SJCRH30 (cell line): ENCODE results near the gene SORD. TPM values are rescaled to one million over a fixed set of nuclear protein-coding genes. Genes with fewer than 3 reads are reported as not detected.
"Not testable (repeated sequence)": the region's sequence is repeated elsewhere in the genome, so short reads cannot be mapped to it uniquely, and the experiment has no call there.

Source experiments
- DNase-seq, 2 experiments: peaks; one replicate each; pipeline ENCODE4 v3.0.0-alpha.2; 2015 to 2020
- H3K27ac ChIP-seq: fragments of 250-450 bp; sonication (Bioruptor Pico); 2 replicates; pipeline ENCODE4 v1.5.1; 2020; ENCODE audit warnings: mild to moderate bottlenecking, moderate library complexity
- H3K27me3 ChIP-seq: fragments of 250-450 bp; sonication (Bioruptor Pico); 2 replicates; pipeline ENCODE4 v1.5.1; 2020; ENCODE audit warnings: mild to moderate bottlenecking, moderate library complexity
- H3K36me3 ChIP-seq: fragments of 250-450 bp; sonication (Bioruptor Pico); 2 replicates; pipeline ENCODE4 v1.5.1; 2020; ENCODE audit warnings: mild to moderate bottlenecking, moderate library complexity
- H3K4me1 ChIP-seq: fragments of 250-450 bp; sonication (Bioruptor Pico); 2 replicates; pipeline ENCODE4 v1.5.1; 2020; ENCODE audit warnings: mild to moderate bottlenecking, moderate library complexity
- H3K4me3 ChIP-seq: fragments of 250-450 bp; sonication (Bioruptor Pico); 2 replicates; pipeline ENCODE4 v1.5.1; 2020; ENCODE audit warnings: mild to moderate bottlenecking, moderate library complexity
- H3K9me3 ChIP-seq: fragments of 250-450 bp; sonication (Bioruptor Pico); replicated peaks from 2 replicates; pipeline ENCODE4 v1.5.1; 2020; ENCODE audit warnings: mild to moderate bottlenecking, moderate library complexity
- total RNA-seq: library from RNA; depleted of rRNA; stranded (reverse); fragments of >200 nt; shearing (Covaris generic); gene quantifications from 2 replicates; pipeline ENCODE4 v1.2.3, GENCODE V29; 2014

The SORD gene
- total RNA-seq, 1 experiment from 2014 or later = 48.8 TPM

GRCh38 chr15:45036812-45037781, 14.1 kb downstream of the SORD start:
- H3K27ac ChIP-seq = peak overlapping the region; percentile 36; the same call in 1 of the 2 replicates
- peak; percentile 87 to 95 for DNase-seq
- not testable (repeated sequence) for H3K36me3 ChIP-seq, H3K4me1 ChIP-seq, H3K27me3 ChIP-seq, H3K9me3 ChIP-seq, H3K4me3 ChIP-seq

- DNase-seq = no peak
- H3K9me3 ChIP-seq = no peaks in the 10 kb centered on the region
- no peak overlapping the region for H3K4me3 ChIP-seq
- H3K4me1 ChIP-seq = peaks cover 4% of the 10 kb centered on the region
- no peaks in the 10 kb centered on the region for H3K27me3 ChIP-seq
- no peak overlapping the region for H3K27ac ChIP-seq
- peaks cover 4% of the 10 kb centered on the region; the same call in 1 of the 2 replicates for H3K36me3 ChIP-seq
These were observed 14.9 kb downstream of the SORD start for GRCh38 chr15:45037936-45038335.

GRCh38 chr15:45040396-45040795, 17.4 kb downstream of the SORD start:
- not testable (repeated sequence) for H3K9me3 ChIP-seq, H3K36me3 ChIP-seq

GRCh38 chr15:45041538-45041937, 18.5 kb downstream of the SORD start:
- not testable (repeated sequence) for H3K9me3 ChIP-seq, H3K4me3 ChIP-seq, H3K27ac ChIP-seq, H3K27me3 ChIP-seq, H3K4me1 ChIP-seq, DNase-seq, H3K36me3 ChIP-seq

More at GRCh38 chr15:45040396-45040795, 17.4 kb downstream of the SORD start:
- not testable (repeated sequence) for H3K4me1 ChIP-seq, H3K27me3 ChIP-seq, H3K27ac ChIP-seq, H3K4me3 ChIP-seq, DNase-seq

- DNase-seq, H3K27me3 ChIP-seq, H3K4me1 ChIP-seq: not testable (repeated sequence)
These were observed 19.9 kb downstream of the SORD start for GRCh38 chr15:45042859-45043258.

DNA sequence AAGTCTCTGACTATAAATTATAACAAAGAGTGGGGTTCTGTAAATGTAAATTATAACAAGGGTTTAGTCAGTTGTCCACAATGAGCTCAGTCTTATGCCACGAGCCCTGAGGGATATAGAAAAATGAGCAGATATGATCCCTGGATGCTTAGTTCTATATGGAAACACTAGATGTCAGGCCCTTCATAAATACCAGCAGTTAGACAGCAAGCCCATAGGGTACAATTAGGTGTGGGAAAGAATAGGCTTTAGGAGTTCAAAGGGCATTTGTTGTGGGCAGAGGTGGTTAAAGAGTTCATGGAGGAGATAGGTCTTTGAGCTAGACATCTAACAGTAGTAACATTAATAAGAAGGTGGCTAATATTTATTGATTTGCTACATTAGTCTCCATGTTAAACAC, 21.3 kb downstream of the SORD start:
- not testable (repeated sequence) for H3K9me3 ChIP-seq, H3K27me3 ChIP-seq, H3K4me3 ChIP-seq, H3K4me1 ChIP-seq, DNase-seq, H3K27ac ChIP-seq
- peaks cover 20% of the 10 kb centered on the region for H3K36me3 ChIP-seq

More at GRCh38 chr15:45042859-45043258, 19.9 kb downstream of the SORD start:
- H3K4me3 ChIP-seq, H3K36me3 ChIP-seq, H3K27ac ChIP-seq, H3K9me3 ChIP-seq: not testable (repeated sequence)

DNA sequence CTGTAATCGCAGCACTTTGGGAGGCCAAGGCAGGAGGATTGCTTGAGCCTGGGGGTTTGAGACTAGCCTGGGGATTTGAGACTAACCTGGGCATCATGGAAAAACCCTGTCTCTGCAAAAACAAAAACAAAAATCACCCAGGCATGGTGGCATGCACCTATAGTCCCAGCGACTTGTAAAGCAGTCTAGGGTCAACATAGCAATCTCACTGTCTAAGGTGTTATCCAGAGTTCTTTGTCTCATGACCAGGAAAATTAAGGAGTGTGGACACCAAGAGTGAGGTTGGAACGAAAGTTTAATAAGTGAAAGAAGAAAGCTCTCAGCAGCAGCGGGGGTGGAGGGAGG, 25.4 kb downstream of the SORD start:
- H3K36me3 ChIP-seq = peaks cover 36% of the 10 kb centered on the region
- H3K27me3 ChIP-seq, H3K9me3 ChIP-seq: not testable (repeated sequence)

GRCh38 chr15:45048794-45049631, 26.0 kb downstream of the SORD start:
- DNase-seq = no peak

More for the DNA sequence above, 25.4 kb downstream of the SORD start:
- DNase-seq, H3K4me3 ChIP-seq, H3K4me1 ChIP-seq, H3K27ac ChIP-seq: not testable (repeated sequence)

GRCh38 chr15:45050587-45050986, 27.6 kb downstream of the SORD start:
- Histone ChIP-seq H3K27me3 (no peaks in the 10 kb centered on the region), H3K4me1 (no peaks in the 10 kb centered on the region), H3K27ac (no peak overlapping the region), H3K4me3 (no peak overlapping the region), H3K36me3 (peaks cover 37% of the 10 kb centered on the region), H3K9me3 (no peaks in the 10 kb centered on the region)
- DNase-seq = no peak

More at GRCh38 chr15:45048794-45049631, 26.0 kb downstream of the SORD start:
- H3K27me3 ChIP-seq = no peaks in the 10 kb centered on the region
- H3K27ac ChIP-seq = no peak overlapping the region
- peaks cover 37% of the 10 kb centered on the region for H3K36me3 ChIP-seq
- H3K4me3 ChIP-seq = no peak overlapping the region
- no peaks in the 10 kb centered on the region for H3K4me1 ChIP-seq
- H3K9me3 ChIP-seq = no peaks in the 10 kb centered on the region

- not testable (repeated sequence) for H3K4me1 ChIP-seq, H3K4me3 ChIP-seq, DNase-seq, H3K27me3 ChIP-seq, H3K27ac ChIP-seq, H3K9me3 ChIP-seq
- peaks cover 34% of the 10 kb centered on the region for H3K36me3 ChIP-seq
These were observed 29.7 kb downstream of the SORD start for GRCh38 chr15:45052676-45053075.

- not testable (repeated sequence) for H3K27me3 ChIP-seq, DNase-seq, H3K27ac ChIP-seq
These were observed 36.0 kb downstream of the SORD start for GRCh38 chr15:45058690-45059675.

DNA sequence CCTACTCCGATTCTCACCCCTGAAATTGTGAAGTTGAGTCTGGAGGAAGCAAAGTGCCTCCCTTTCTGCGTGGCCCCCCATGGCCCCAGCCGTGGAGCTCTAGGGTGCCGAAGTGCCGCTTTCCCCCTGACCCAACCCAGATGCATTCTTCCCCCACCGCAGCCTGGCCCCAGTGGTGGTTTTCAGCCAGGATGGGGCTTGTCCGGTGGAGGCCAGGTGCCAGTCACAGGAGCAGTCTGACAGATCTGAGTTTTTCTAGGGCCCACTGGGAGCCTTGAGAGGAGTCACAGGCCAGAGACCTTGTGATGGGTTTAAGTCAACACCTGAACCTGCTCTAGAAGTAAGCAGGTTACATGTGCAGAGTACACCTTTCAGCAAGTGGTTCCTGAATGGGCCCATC, 39.3 kb downstream of the SORD start:
- not testable (repeated sequence) for H3K36me3 ChIP-seq

More at GRCh38 chr15:45058690-45059675, 36.0 kb downstream of the SORD start:
- H3K4me1 ChIP-seq, H3K9me3 ChIP-seq, H3K36me3 ChIP-seq, H3K4me3 ChIP-seq: not testable (repeated sequence)

DNA sequence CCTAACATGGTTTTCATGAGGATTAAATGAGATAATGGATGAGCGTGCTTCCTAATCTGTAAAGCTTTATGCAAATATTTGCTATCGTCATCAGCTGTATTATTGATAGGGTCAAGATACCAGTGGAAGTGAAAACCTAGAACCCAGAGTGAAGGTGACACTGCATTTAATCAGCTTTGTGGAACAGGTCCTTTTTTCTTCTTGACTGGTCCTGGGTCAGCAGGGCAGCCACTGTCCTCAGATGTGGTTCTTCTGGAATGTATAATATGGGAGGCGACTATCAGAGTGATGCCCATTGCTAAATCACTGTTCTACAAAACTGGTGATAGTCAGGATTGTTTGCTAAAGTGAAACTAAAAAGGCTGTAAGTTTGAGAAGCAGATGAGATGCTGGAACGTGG, 41.4 kb downstream of the SORD start:
- Histone ChIP-seq H3K9me3 (no peaks in the 10 kb centered on the region), H3K36me3 (peaks cover 7% of the 10 kb centered on the region), H3K27me3 (no peaks in the 10 kb centered on the region), H3K4me1 (no peaks in the 10 kb centered on the region), H3K4me3 (no peak overlapping the region), H3K27ac (no peak overlapping the region)
- DNase-seq = no peak

More for the DNA sequence above, 39.3 kb downstream of the SORD start:
- not testable (repeated sequence) for H3K4me1 ChIP-seq, H3K27me3 ChIP-seq, H3K4me3 ChIP-seq, H3K27ac ChIP-seq, H3K9me3 ChIP-seq, DNase-seq

GRCh38 chr15:45069942-45070360, 47.0 kb downstream of the SORD start:
- not testable (repeated sequence) for H3K27ac ChIP-seq, H3K4me3 ChIP-seq, H3K27me3 ChIP-seq, DNase-seq, H3K36me3 ChIP-seq, H3K9me3 ChIP-seq, H3K4me1 ChIP-seq
